ENCODE data around the gene OR1L6. TPM values are rescaled to one million over a fixed set of nuclear protein-coding genes. Genes with fewer than 3 reads are reported as not detected.

OR1L6 gene
- total RNA-seq, 1 donor: not detected

DNA sequence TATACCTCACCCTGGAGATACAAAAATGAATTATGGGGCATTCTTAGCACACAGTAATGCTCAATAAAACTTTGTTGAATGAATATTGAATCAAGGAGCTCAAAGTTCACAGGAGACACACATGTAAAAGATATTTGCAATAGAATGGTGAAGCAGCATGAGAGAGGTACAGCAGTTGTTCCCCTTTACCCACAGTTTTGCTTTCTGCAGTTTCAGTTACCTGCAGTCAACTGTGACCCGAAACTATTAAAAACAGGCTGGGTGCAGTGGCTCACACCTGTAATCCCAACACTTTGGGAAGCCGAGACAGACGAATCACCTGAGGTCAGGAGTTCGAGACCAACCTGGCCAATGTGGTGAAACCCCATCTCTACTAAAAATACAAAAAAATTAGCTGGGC is 44.2 kb downstream of the OR1L6 start:
- DNase-seq (ENCODE audit: low read depth): no peak
- TF ChIP-seq CTCF (IDR thresholded peaks at IDR 0.05; ENCODE audit: insufficient read depth, low read length): no peak
- H3K4me3 ChIP-seq (ENCODE audit: low read depth, low read length): no peak overlapping the region

- H3K4me3 ChIP-seq (ENCODE audit: low read depth, low read length): no peak within 1 kb of the TSS
- TF ChIP-seq CTCF (IDR thresholded peaks at IDR 0.05; ENCODE audit: insufficient read depth, low read length): no peak
- no peak for DNase-seq (ENCODE audit: low read depth)
Observed at GRCh38 chr9:122788831-122789230, 46.7 kb downstream of the OR1L6 start, which contains the start of gene OR5C1. Gene OR5C1 (plus strand): TSS chr9:122788933. CDS start chr9:122788933, 0 bp downstream.

DNA sequence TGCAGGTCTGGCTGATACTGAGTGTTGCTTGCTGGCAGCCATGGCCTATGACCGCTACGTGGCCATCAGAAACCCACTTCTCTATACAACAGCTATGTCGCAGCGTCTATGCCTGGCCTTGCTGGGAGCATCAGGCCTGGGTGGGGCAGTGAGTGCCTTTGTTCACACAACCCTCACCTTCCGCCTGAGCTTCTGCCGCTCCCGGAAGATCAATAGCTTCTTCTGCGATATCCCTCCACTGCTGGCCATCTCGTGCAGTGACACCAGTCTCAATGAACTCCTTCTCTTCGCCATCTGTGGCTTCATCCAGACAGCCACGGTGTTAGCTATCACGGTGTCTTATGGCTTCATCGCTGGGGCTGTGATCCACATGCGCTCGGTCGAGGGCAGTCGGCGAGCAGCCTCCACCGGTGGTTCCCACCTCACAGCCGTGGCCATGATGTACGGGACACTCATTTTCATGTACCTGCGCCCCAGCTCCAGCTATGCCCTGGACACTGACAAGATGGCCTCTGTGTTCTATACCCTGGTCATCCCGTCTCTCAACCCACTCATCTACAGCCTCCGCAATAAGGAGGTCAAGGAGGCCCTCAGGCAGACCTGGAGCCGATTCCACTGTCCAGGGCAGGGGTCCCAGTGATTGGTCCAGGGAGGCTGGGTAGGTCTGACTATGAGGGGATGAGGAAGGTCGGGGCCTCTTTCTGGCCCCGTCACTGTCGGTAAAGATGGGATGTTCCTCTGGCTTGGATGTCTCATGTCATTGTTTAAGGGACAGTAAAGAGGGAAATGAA is 47.3 kb downstream of the OR1L6 start:
- no peak for TF ChIP-seq CTCF (IDR thresholded peaks at IDR 0.05; ENCODE audit: insufficient read depth, low read length)
- no peak overlapping the region for H3K4me3 ChIP-seq (ENCODE audit: low read depth, low read length)
- DNase-seq (ENCODE audit: low read depth): no peak

GRCh38 chr9:122791872-122792669 is 50.0 kb downstream of the OR1L6 start:
- no peak for DNase-seq (ENCODE audit: low read depth)
- no peak overlapping the region for H3K4me3 ChIP-seq (ENCODE audit: low read depth, low read length)
- TF ChIP-seq CTCF (IDR thresholded peaks at IDR 0.05; ENCODE audit: insufficient read depth, low read length): no peak

GRCh38 chr9:122797316-122798063 is 55.4 kb downstream of the OR1L6 start:
- no peak for DNase-seq (ENCODE audit: low read depth)

More at GRCh38 chr9:122797316-122798063, 55.4 kb downstream of the OR1L6 start:
- no peak overlapping the region for H3K4me3 ChIP-seq (ENCODE audit: low read depth, low read length)
- TF ChIP-seq CTCF (IDR thresholded peaks at IDR 0.05; ENCODE audit: insufficient read depth, low read length): no peak

Other genes starting within 250 kb of the OR1L6 start
- 1.6 TPM in 1 of 2 replicates, not detected in the other for gene OR1J2, start 231.5 kb upstream of the OR1L6 start, total RNA-seq (ENCODE audit: low replicate concordance)
- gene OR1J4, start 223.2 kb upstream of the OR1L6 start, total RNA-seq (ENCODE audit: low replicate concordance): 0.45 TPM in 1 of 2 replicates, not detected in the other
- gene OR1N1, start 215.0 kb upstream of the OR1L6 start, total RNA-seq (ENCODE audit: low replicate concordance): not detected in 2 replicates
- gene OR1N2, start 189.2 kb upstream of the OR1L6 start, total RNA-seq (ENCODE audit: low replicate concordance): 1.2 TPM in 1 of 2 replicates, not detected in the other
- 0.08 TPM in 1 of 2 replicates, not detected in the other for gene OR1L8, start 158.9 kb upstream of the OR1L6 start, total RNA-seq (ENCODE audit: low replicate concordance)
- gene OR1Q1, start 127.6 kb upstream of the OR1L6 start, total RNA-seq (ENCODE audit: low replicate concordance): 0.81 TPM in 1 of 2 replicates, not detected in the other
- gene OR1B1, start 84.7 kb upstream of the OR1L6 start, total RNA-seq (ENCODE audit: low replicate concordance): not detected in 2 replicates
- gene OR1L1, start 80.6 kb upstream of the OR1L6 start, total RNA-seq (ENCODE audit: low replicate concordance): not detected in 2 replicates
- not detected in 2 replicates for gene OR1L3, start 67.2 kb upstream of the OR1L6 start, total RNA-seq (ENCODE audit: low replicate concordance)
- gene OR1L4, start 18.3 kb upstream of the OR1L6 start, total RNA-seq (ENCODE audit: low replicate concordance): not detected in 2 replicates
- gene OR5C1, start 46.6 kb downstream of the OR1L6 start, total RNA-seq (ENCODE audit: low replicate concordance): not detected in 2 replicates
- gene OR1K1, start 57.8 kb downstream of the OR1L6 start, total RNA-seq (ENCODE audit: low replicate concordance): not detected in 2 replicates
- gene PDCL, start 86.3 kb downstream of the OR1L6 start, total RNA-seq (ENCODE audit: low replicate concordance): 35.8 and 40.1 TPM in 2 replicates
- 47.7 and 58.8 TPM in 2 replicates for gene RC3H2, start 163.1 kb downstream of the OR1L6 start, total RNA-seq (ENCODE audit: low replicate concordance)
- 9.1 and 17.7 TPM in 2 replicates for gene ZBTB6, start 171.0 kb downstream of the OR1L6 start, total RNA-seq (ENCODE audit: low replicate concordance)
- 4.7 and 6.1 TPM in 2 replicates for gene ZBTB26, start 189.2 kb downstream of the OR1L6 start, total RNA-seq (ENCODE audit: low replicate concordance)
- 38.7 and 50.3 TPM in 2 replicates for gene RABGAP1, start 198.7 kb downstream of the OR1L6 start, total RNA-seq (ENCODE audit: low replicate concordance)